ENCODE data around the gene TNFRSF13B. TPM values are rescaled to one million over a fixed set of nuclear protein-coding genes. Genes with fewer than 3 reads are reported as not detected.

Gene TNFRSF13B
- total RNA-seq, 1 experiment from 2014 or later, result 0.28 TPM

- Histone ChIP-seq H4K91ac (ENCODE audit: insufficient read length, low read depth, low read length) (no peak overlapping the region), H2BK12ac (ENCODE audit: insufficient read length, low read depth, low read length) (no peak overlapping the region), H3T11ph (ENCODE audit: low read length) (no peak overlapping the region), H3K27ac (ENCODE audit: insufficient read length, low read depth, low read length) (no peak overlapping the region), H3K18ac (ENCODE audit: insufficient read length, low read depth, low read length) (no peak overlapping the region), H3K4me1 (ENCODE audit: insufficient read depth, low read length) (peaks cover 5% of the 10 kb centered on the region; the same call in 1 of the 2 replicates), H2BK5ac (ENCODE audit: insufficient read length, low read length) (no peak overlapping the region), H3K4me2 (ENCODE audit: insufficient read depth, insufficient read length, low read length) (no peak overlapping the region), H2BK15ac (ENCODE audit: low read depth, low read length) (no peak overlapping the region), H3K9ac (ENCODE audit: extremely low read depth, insufficient read length, low read length) (no peak overlapping the region), H3K56ac (ENCODE audit: insufficient read length, low read depth, low read length) (no peak overlapping the region), H3K9me3 (ENCODE audit: control insufficient read depth, low read depth, low read length) (no peaks in the 10 kb centered on the region), H2BK20ac (ENCODE audit: low read depth, low read length, poor library complexity, severe bottlenecking) (no peak overlapping the region), H2AFZ (ENCODE audit: low read length) (no peak overlapping the region), H3K23ac (ENCODE audit: insufficient read length, low read depth, low read length) (no peak overlapping the region), H3K4ac (ENCODE audit: low read depth, low read length) (no peak overlapping the region), H2BK120ac (ENCODE audit: low read depth, low read length, poor library complexity, severe bottlenecking) (no peak overlapping the region), H3K79me1 (ENCODE audit: insufficient read depth, low read depth, low read length, poor library complexity, severe bottlenecking) (no peaks in the 10 kb centered on the region), H3K23me2 (ENCODE audit: insufficient read length, low read depth, low read length, poor library complexity, severe bottlenecking) (no peaks in the 10 kb centered on the region), H4K8ac (replicated peaks; ENCODE audit: insufficient read length, low read depth, low read length) (no peak overlapping the region), H2AK5ac (ENCODE audit: insufficient read length, low read length) (no peak overlapping the region), H4K5ac (ENCODE audit: insufficient read length, low read depth, low read length) (no peak overlapping the region), H3K14ac (ENCODE audit: insufficient read depth, low read length) (no peak overlapping the region; the same call in 1 of the 2 replicates), H4K20me1 (ENCODE audit: control insufficient read depth, insufficient read depth, insufficient read length) (no peaks in the 10 kb centered on the region), H3K27me3 (ENCODE audit: insufficient read depth, low read length) (no peaks in the 10 kb centered on the region), H3K79me2 (ENCODE audit: insufficient read depth, low read length) (no peaks in the 10 kb centered on the region)
- Mint-ChIP-seq H3K4me3 (no peak overlapping the region; a peak in 1 of 5 replicates), H3K36me3 (ENCODE audit: insufficient read depth in 1 of 3, low read depth in 3 of 3) (no peaks in the 10 kb centered on the region; a peak in 1 of 7 replicates), H3K27ac (no peak overlapping the region; a peak in 1 of 7 replicates), H3K27me3 (ENCODE audit: low read depth) (no peaks in the 10 kb centered on the region), H3K9me3 (no peaks in the 10 kb centered on the region), H3K4me1 (peaks cover 27% of the 10 kb centered on the region in 2 experiments)
- DNase-seq, result no peak
- TF ChIP-seq, protein P1, sequence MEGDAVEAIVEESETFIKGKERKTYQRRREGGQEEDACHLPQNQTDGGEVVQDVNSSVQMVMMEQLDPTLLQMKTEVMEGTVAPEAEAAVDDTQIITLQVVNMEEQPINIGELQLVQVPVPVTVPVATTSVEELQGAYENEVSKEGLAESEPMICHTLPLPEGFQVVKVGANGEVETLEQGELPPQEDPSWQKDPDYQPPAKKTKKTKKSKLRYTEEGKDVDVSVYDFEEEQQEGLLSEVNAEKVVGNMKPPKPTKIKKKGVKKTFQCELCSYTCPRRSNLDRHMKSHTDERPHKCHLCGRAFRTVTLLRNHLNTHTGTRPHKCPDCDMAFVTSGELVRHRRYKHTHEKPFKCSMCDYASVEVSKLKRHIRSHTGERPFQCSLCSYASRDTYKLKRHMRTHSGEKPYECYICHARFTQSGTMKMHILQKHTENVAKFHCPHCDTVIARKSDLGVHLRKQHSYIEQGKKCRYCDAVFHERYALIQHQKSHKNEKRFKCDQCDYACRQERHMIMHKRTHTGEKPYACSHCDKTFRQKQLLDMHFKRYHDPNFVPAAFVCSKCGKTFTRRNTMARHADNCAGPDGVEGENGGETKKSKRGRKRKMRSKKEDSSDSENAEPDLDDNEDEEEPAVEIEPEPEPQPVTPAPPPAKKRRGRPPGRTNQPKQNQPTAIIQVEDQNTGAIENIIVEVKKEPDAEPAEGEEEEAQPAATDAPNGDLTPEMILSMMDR (conservative IDR thresholded peaks at IDR 0.05), result no peak
- WGBS (ENCODE audit: extremely low coverage, insufficient read length, low lambda C conversion rate), result no CpG with 5 or more reads among the region's 1 CpG
These were observed 32.7 kb downstream of the TNFRSF13B start for GRCh38 chr17:16939208-16939576.

Data from H9 (cell line).